ENCODE measurements around the gene OS9. TPM values are rescaled to one million over a fixed set of nuclear protein-coding genes. Genes with fewer than 3 reads are reported as not detected.

The OS9 gene
- total and polyA plus RNA-seq, 9 of the 15 experiments (the other 6 are each of a cell fraction or from before 2014, with no cell fraction given) = 4.6 to 105 (median 89.5) TPM

- Histone ChIP-seq H3K27me3 (ENCODE audit: control insufficient read depth in 2 of 2, insufficient read depth in 2 of 2, low read length in 2 of 2) (no peaks in the 10 kb centered on the region), H2AFZ (ENCODE audit: low read depth, low read length) (no peak overlapping the region), H4K20me1 (replicated peaks; ENCODE audit: control insufficient read depth, insufficient read depth, low read length) (no peaks in the 10 kb centered on the region), H3K9me1 (ENCODE audit: control insufficient read depth, insufficient read depth, low read length) (no peaks in the 10 kb centered on the region), H3K9ac (ENCODE audit: insufficient read depth in 1 of 2, low read depth in 2 of 2, low read length in 2 of 2) (no peak overlapping the region), H3K4me1 (replicated peaks in 1 of 2; ENCODE audit: control insufficient read depth in 2 of 2, insufficient read depth in 2 of 2, low read length in 2 of 2) (no peaks in the 10 kb centered on the region; a peak in 1 of 5 replicates), H3K36me3 (ENCODE audit: control insufficient read depth, insufficient read depth, low read length) (peaks cover 49% of the 10 kb centered on the region; the same call in 2 of the 3 replicates), H3K4me2 (ENCODE audit: insufficient read depth, low read length) (no peak overlapping the region), H3K4me3 (no peak overlapping the region), H3K27ac (ENCODE audit: extremely low read depth, low read depth, low read length) (no peak overlapping the region), H3K9me3 (replicated peaks; ENCODE audit: control insufficient read depth, insufficient read depth, low read depth, low read length) (no peaks in the 10 kb centered on the region), H3K79me2 (ENCODE audit: control insufficient read depth, insufficient read depth, low read length) (no peaks in the 10 kb centered on the region)
- ChIA-PET POLR2A (interaction anchor here (0.7 kb wide), 1 partner anchor 11 kb away, joined by 3 read pairs; no protein-coding TSS in a partner anchor), CTCF (ENCODE audit: low intra/inter-chr PET ratio) (no interaction called here)
- TF ChIP-seq XRCC3 (IDR thresholded peaks at IDR 0.05) (no peak), ARHGAP35 (IDR thresholded peaks at IDR 0.05; ENCODE audit: partially characterized antibody) (no peak), CREM (IDR thresholded peaks at IDR 0.05; ENCODE audit: low read depth) (no peak), MNT (conservative IDR thresholded peaks at IDR 0.05) (no peak), ZNF3 (CRISPR knock-in tag; IDR thresholded peaks at IDR 0.05) (no peak), ELF1 (tag; IDR thresholded peaks at IDR 0.05) (no peak), BMI1 (IDR thresholded peaks at IDR 0.05; ENCODE audit: low read length) (no peak), NONO (IDR thresholded peaks at IDR 0.05; ENCODE audit: low read depth in 2 of 2, low read length in 1 of 2) (no peak), POLR3A (IDR thresholded peaks at IDR 0.05; ENCODE audit: borderline replicate concordance, extremely low read depth, insufficient read depth, insufficient read length) (no peak), ZFP1 (CRISPR knock-in tag; IDR thresholded peaks at IDR 0.05) (no peak), ETS2 (tag; IDR thresholded peaks at IDR 0.05; ENCODE audit: borderline replicate concordance, poor library complexity, severe bottlenecking) (no peak)
- TF ChIP-seq, protein P1, sequence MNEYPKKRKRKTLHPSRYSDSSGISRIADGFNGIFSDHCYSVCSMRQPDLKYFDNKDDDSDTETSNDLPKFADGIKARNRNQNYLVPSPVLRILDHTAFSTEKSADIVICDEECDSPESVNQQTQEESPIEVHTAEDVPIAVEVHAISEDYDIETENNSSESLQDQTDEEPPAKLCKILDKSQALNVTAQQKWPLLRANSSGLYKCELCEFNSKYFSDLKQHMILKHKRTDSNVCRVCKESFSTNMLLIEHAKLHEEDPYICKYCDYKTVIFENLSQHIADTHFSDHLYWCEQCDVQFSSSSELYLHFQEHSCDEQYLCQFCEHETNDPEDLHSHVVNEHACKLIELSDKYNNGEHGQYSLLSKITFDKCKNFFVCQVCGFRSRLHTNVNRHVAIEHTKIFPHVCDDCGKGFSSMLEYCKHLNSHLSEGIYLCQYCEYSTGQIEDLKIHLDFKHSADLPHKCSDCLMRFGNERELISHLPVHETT (CRISPR knock-in tag; conservative IDR thresholded peaks at IDR 0.05 in 1 of 2, IDR thresholded peaks at IDR 0.05 in 1 of 2) = no peak
- intact Hi-C loops (cut with micrococcal nuclease) = no loop called here
- DNase-seq (ENCODE audit: extremely low read depth in 1 of 4, low spot score in 3 of 4) (no peak), ATAC-seq (no peak), FAIRE-seq (no peak)
- no TSS peak for BruUV-seq (replicated peaks)
- in situ Hi-C loops (cut with MboI) = no loop called here
- WGBS (ENCODE audit: insufficient coverage, low coverage, missing lambda C conversion rate) = 96% methylated on average over 10 of the region's 12 CpGs
These were observed 21.9 kb downstream of the OS9 start for GRCh38 chr12:57715786-57716185.
